ENCODE measurements around the gene SWAP70.

The SWAP70 gene

GRCh38 chr11:9771071-9771511 lies 107.2 kb downstream of the SWAP70 start:
- Histone ChIP-seq H3K4me3 (ENCODE audit: low read length) (no peak overlapping the region), H3K79me2 (ENCODE audit: control insufficient read depth, low read length) (peaks cover 2% of the 10 kb centered on the region; the same call in 1 of the 2 replicates), H3F3A (ENCODE audit: control insufficient read depth, insufficient read depth) (no peaks in the 10 kb centered on the region), H4K20me1 (ENCODE audit: control insufficient read depth, insufficient read depth, low read depth, low read length) (no peaks in the 10 kb centered on the region), H3K4me2 (ENCODE audit: low read length) (no peak overlapping the region), H3K4me1 (ENCODE audit: control insufficient read depth, low read length) (no peaks in the 10 kb centered on the region), H3K9me3 (ENCODE audit: control insufficient read depth, insufficient read depth, low read length) (no peaks in the 10 kb centered on the region), H3K27ac (ENCODE audit: low read depth, low read length) (no peak overlapping the region), H3K27me3 (ENCODE audit: control insufficient read depth, low read length) (no peaks in the 10 kb centered on the region), H3K9me2 (replicated peaks; ENCODE audit: control insufficient read depth, low read length) (no peaks in the 10 kb centered on the region), H3K36me3 (ENCODE audit: control insufficient read depth, low read length) (no peaks in the 10 kb centered on the region)
- no peak for TF ChIP-seq CTCF (IDR thresholded peaks at IDR 0.05; ENCODE audit: low read depth, low read length, poor library complexity, severe bottlenecking)
- TF ChIP-seq EZH2phosphoT487 (IDR thresholded peaks at IDR 0.05; ENCODE audit: borderline replicate concordance, low read length): no peak

- H3K4me2 ChIP-seq (ENCODE audit: low read length): no peak overlapping the region
- no peak overlapping the region for H3K27ac ChIP-seq (ENCODE audit: low read depth, low read length)
- H3K79me2 ChIP-seq (ENCODE audit: control insufficient read depth, low read length): peaks cover 5% of the 10 kb centered on the region
- no peaks in the 10 kb centered on the region for H3K9me2 ChIP-seq (replicated peaks; ENCODE audit: control insufficient read depth, low read length)
- TF ChIP-seq EZH2phosphoT487 (IDR thresholded peaks at IDR 0.05; ENCODE audit: borderline replicate concordance, low read length) (no peak), CTCF (IDR thresholded peaks at IDR 0.05; ENCODE audit: low read depth, low read length, poor library complexity, severe bottlenecking) (no peak)
- no peak overlapping the region for H3K4me3 ChIP-seq (ENCODE audit: low read length)
- no peaks in the 10 kb centered on the region for H3K9me3 ChIP-seq (ENCODE audit: control insufficient read depth, insufficient read depth, low read length)
- no peaks in the 10 kb centered on the region for H3K4me1 ChIP-seq (ENCODE audit: control insufficient read depth, low read length)
- no peaks in the 10 kb centered on the region for H4K20me1 ChIP-seq (ENCODE audit: control insufficient read depth, insufficient read depth, low read depth, low read length)
- H3F3A ChIP-seq (ENCODE audit: control insufficient read depth, insufficient read depth): no peaks in the 10 kb centered on the region
- no peaks in the 10 kb centered on the region for H3K27me3 ChIP-seq (ENCODE audit: control insufficient read depth, low read length)
- no peaks in the 10 kb centered on the region for H3K36me3 ChIP-seq (ENCODE audit: control insufficient read depth, low read length)
Measured at GRCh38 chr11:9772218-9772617, 108.3 kb downstream of the SWAP70 start.

GRCh38 chr11:9773524-9773923 lies 109.6 kb downstream of the SWAP70 start:
- Histone ChIP-seq H3K4me1 (ENCODE audit: control insufficient read depth, low read length) (no peaks in the 10 kb centered on the region), H3K9me3 (ENCODE audit: control insufficient read depth, insufficient read depth, low read length) (no peaks in the 10 kb centered on the region), H3K27me3 (ENCODE audit: control insufficient read depth, low read length) (no peaks in the 10 kb centered on the region), H3K27ac (ENCODE audit: low read depth, low read length) (no peak overlapping the region), H3K4me3 (ENCODE audit: low read length) (no peak overlapping the region), H3K36me3 (ENCODE audit: control insufficient read depth, low read length) (no peaks in the 10 kb centered on the region), H3K9me2 (replicated peaks; ENCODE audit: control insufficient read depth, low read length) (no peaks in the 10 kb centered on the region), H3F3A (ENCODE audit: control insufficient read depth, insufficient read depth) (no peaks in the 10 kb centered on the region), H3K4me2 (ENCODE audit: low read length) (no peak overlapping the region), H4K20me1 (ENCODE audit: control insufficient read depth, insufficient read depth, low read depth, low read length) (no peaks in the 10 kb centered on the region), H3K79me2 (ENCODE audit: control insufficient read depth, low read length) (peaks cover 8% of the 10 kb centered on the region)
- TF ChIP-seq CTCF (IDR thresholded peaks at IDR 0.05; ENCODE audit: low read depth, low read length, poor library complexity, severe bottlenecking) (no peak), EZH2phosphoT487 (IDR thresholded peaks at IDR 0.05; ENCODE audit: borderline replicate concordance, low read length) (no peak)
